Epithelial cell of proximal tubule (primary cell): Measurements from ENCODE around the gene COLEC11. TPM values are rescaled to one million over a fixed set of nuclear protein-coding genes. Genes with fewer than 3 reads are reported as not detected.

Source experiments
- DNase-seq: peaks from one replicate; pipeline ENCODE4 v3.0.0-alpha.2; 2011; ENCODE audit warnings: low read depth
- H3K4me3 ChIP-seq: 2 replicates; pipeline ENCODE4 v1.5.1; 2011; ENCODE audit warnings: low read depth, mild to moderate bottlenecking, low read length
- CTCF ChIP-seq: conservative IDR thresholded peaks from 2 replicates; pipeline ENCODE4 v1.5.1; 2012; ENCODE audit warnings: low read depth, mild to moderate bottlenecking, low read length
- total RNA-seq: library from RNA; depleted of rRNA; stranded (reverse); fragments of >200 nt; gene quantifications from 2 replicates; pipeline ENCODE4 v1.2.3, GENCODE V29; 2015

The COLEC11 gene
- total RNA-seq, 1 donor from 2014 or later, result 0.40 TPM

GRCh38 chr2:3692375-3692774 lies 97.5 kb downstream of the COLEC11 start:
- peak; percentile 6 for DNase-seq
- peak; percentile 67 for TF ChIP-seq CTCF
- no peak overlapping the region for H3K4me3 ChIP-seq

Other genes with a start within 250 kb of the COLEC11 start
- 43.9 and 68.4 TPM in 2 replicates for gene EIPR1, start 217.3 kb upstream of the COLEC11 start, total RNA-seq
- gene TRAPPC12, start 215.4 kb upstream of the COLEC11 start, total RNA-seq, result 55.1 and 77.4 TPM in 2 replicates
- gene ADI1, start 75.6 kb upstream of the COLEC11 start, total RNA-seq, result 35.3 and 51.9 TPM in 2 replicates
- 19.5 and 35.1 TPM in 2 replicates for gene RNASEH1, start 36.8 kb upstream of the COLEC11 start, total RNA-seq
- gene RPS7, start 19.9 kb upstream of the COLEC11 start, total RNA-seq, result 3,039 and 4,770 TPM in 2 replicates
- not detected in 2 replicates for gene ALLC, start 63.1 kb downstream of the COLEC11 start, total RNA-seq
- not detected in 2 replicates for gene DCDC2C, start 108.5 kb downstream of the COLEC11 start, total RNA-seq